MM.1S (cell line): ENCODE data around the gene NTM.

Experiments used
- DNase-seq: peaks from one replicate; pipeline ENCODE4 v3.0.0-alpha.2; 2015
- H2AFZ ChIP-seq: fragments of 300-600 bp; sonication (generic); 2 replicates; pipeline ENCODE4 v1.6.0; 2016; ENCODE audit warnings: antibody characterized with exemption, low read length
- H3F3A ChIP-seq: fragments of 300-600 bp; sonication (generic); 2 replicates; pipeline ENCODE4 v1.6.1; 2016; ENCODE audit warnings: mild to moderate bottlenecking, antibody characterized with exemption, low read length, moderate library complexity, mixed read lengths; ENCODE audit not compliant: insufficient read depth
- H3K27ac ChIP-seq: fragments of 300-600 bp; sonication (generic); 2 replicates; pipeline ENCODE4 v1.5.1; 2016; ENCODE audit warnings: mild to moderate bottlenecking, low read length
- H3K27me3 ChIP-seq: fragments of 300-600 bp; sonication (generic); replicated peaks from 2 replicates; pipeline ENCODE4 v1.6.0; 2016; ENCODE audit warnings: low read length; ENCODE audit not compliant: insufficient read depth
- H3K36me3 ChIP-seq: fragments of 300-600 bp; sonication (generic); replicated peaks from 2 replicates; pipeline ENCODE4 v1.6.1; 2016; ENCODE audit warnings: mild to moderate bottlenecking, low read length, mixed read lengths; ENCODE audit not compliant: insufficient read depth
- H3K4me1 ChIP-seq: fragments of 300-600 bp; sonication (generic); 2 replicates; pipeline ENCODE4 v1.6.1; 2016; ENCODE audit warnings: low read length, mixed read lengths
- H3K4me2 ChIP-seq: fragments of 300-600 bp; sonication (generic); 2 replicates; pipeline ENCODE4 v1.6.0; 2016; ENCODE audit warnings: low read depth, low read length
- H3K4me3 ChIP-seq: fragments of 300-600 bp; sonication (generic); 2 replicates; pipeline ENCODE4 v1.5.1; 2016; ENCODE audit warnings: low read length, mixed read lengths
- H3K79me2 ChIP-seq: fragments of 300-600 bp; sonication (generic); 2 replicates; pipeline ENCODE4 v1.6.1; 2016; ENCODE audit warnings: mixed run types, low read length, mixed read lengths
- H3K9ac ChIP-seq: fragments of 300-600 bp; sonication (generic); 2 replicates; pipeline ENCODE4 v1.6.1; 2016; ENCODE audit warnings: low read length, mixed read lengths
- H3K9me2 ChIP-seq: fragments of 300-600 bp; sonication (generic); replicated peaks from 2 replicates; pipeline ENCODE4 v1.6.1; 2016; ENCODE audit warnings: mild to moderate bottlenecking, low read length, mixed read lengths; ENCODE audit not compliant: insufficient read depth
- H3K9me3 ChIP-seq: fragments of 300-600 bp; sonication (generic); replicated peaks from 2 replicates; pipeline ENCODE4 v1.6.1; 2016; ENCODE audit warnings: mild to moderate bottlenecking, low read length, mixed read lengths; ENCODE audit not compliant: insufficient read depth
- H4K20me1 ChIP-seq: fragments of 300-600 bp; sonication (generic); 2 replicates; pipeline ENCODE4 v1.6.1; 2016; ENCODE audit warnings: mild to moderate bottlenecking, low read length, moderate library complexity, mixed read lengths; ENCODE audit not compliant: insufficient read depth
- CTCF ChIP-seq: fragments of 300-600 bp; sonication (generic); IDR thresholded peaks from 2 replicates; pipeline ENCODE4 v1.5.1; 2016; ENCODE audit warnings: antibody characterized with exemption, low read length, mixed read lengths
- EZH2 ChIP-seq: fragments of 300-600 bp; sonication (generic); optimal IDR thresholded peaks from 2 replicates; pipeline ENCODE3; 2017; ENCODE audit warnings: low read depth, mild to moderate bottlenecking, antibody characterized with exemption, low read length, mixed read lengths
- EZH2phosphoT487 ChIP-seq: fragments of 300-600 bp; sonication (generic); IDR thresholded peaks from 2 replicates; pipeline ENCODE4 v1.6.1; 2018; ENCODE audit warnings: antibody characterized with exemption, low read length

The NTM gene

GRCh38 chr11:131514062-131514461, 143.6 kb downstream of the NTM start:
- no peak for DNase-seq
- no peak overlapping the region for H3K4me2 ChIP-seq
- TF ChIP-seq EZH2 (no peak), CTCF (no peak), EZH2phosphoT487 (no peak)
- no peak overlapping the region for H3K9ac ChIP-seq
- H3F3A ChIP-seq = no peaks in the 10 kb centered on the region; the same call in 1 of the 2 replicates
- no peaks in the 10 kb centered on the region for H3K9me2 ChIP-seq
- H2AFZ ChIP-seq = no peak overlapping the region
- H4K20me1 ChIP-seq = no peaks in the 10 kb centered on the region
- H3K79me2 ChIP-seq = no peaks in the 10 kb centered on the region
- no peaks in the 10 kb centered on the region for H3K36me3 ChIP-seq
- no peak overlapping the region for H3K27ac ChIP-seq
- no peak overlapping the region for H3K4me3 ChIP-seq
- no peaks in the 10 kb centered on the region for H3K27me3 ChIP-seq
- H3K4me1 ChIP-seq = peaks cover 10% of the 10 kb centered on the region
- H3K9me3 ChIP-seq = no peaks in the 10 kb centered on the region

- no peaks in the 10 kb centered on the region for H4K20me1 ChIP-seq
- H3K4me1 ChIP-seq = no peaks in the 10 kb centered on the region
- no peaks in the 10 kb centered on the region for H3K9me3 ChIP-seq
- H3K9me2 ChIP-seq = no peaks in the 10 kb centered on the region
- H3K79me2 ChIP-seq = no peaks in the 10 kb centered on the region
- no peaks in the 10 kb centered on the region for H3K36me3 ChIP-seq
- no peak overlapping the region for H3K9ac ChIP-seq
- H2AFZ ChIP-seq = no peak overlapping the region
- no peaks in the 10 kb centered on the region for H3K27me3 ChIP-seq
- TF ChIP-seq EZH2 (no peak), EZH2phosphoT487 (no peak), CTCF (no peak)
- no peak overlapping the region for H3K27ac ChIP-seq
- no peaks in the 10 kb centered on the region for H3F3A ChIP-seq
- H3K4me3 ChIP-seq = no peak overlapping the region
- peak; percentile 2 for DNase-seq
- no peak overlapping the region for H3K4me2 ChIP-seq
These were observed 148.0 kb downstream of the NTM start for GRCh38 chr11:131518305-131518838.

- H3K4me1 ChIP-seq = no peaks in the 10 kb centered on the region
- H3K27me3 ChIP-seq = no peaks in the 10 kb centered on the region
- H3F3A ChIP-seq = no peaks in the 10 kb centered on the region
- no peak overlapping the region for H3K27ac ChIP-seq
- H3K9ac ChIP-seq = no peak overlapping the region
- no peak for TF ChIP-seq EZH2
- no peak for TF ChIP-seq EZH2phosphoT487
- TF ChIP-seq CTCF = no peak
- no peaks in the 10 kb centered on the region for H4K20me1 ChIP-seq
- no peak for DNase-seq
- H3K79me2 ChIP-seq = no peaks in the 10 kb centered on the region
- H3K36me3 ChIP-seq = no peaks in the 10 kb centered on the region
- H3K4me2 ChIP-seq = no peak overlapping the region
- no peaks in the 10 kb centered on the region for H3K9me2 ChIP-seq
- no peak overlapping the region for H3K4me3 ChIP-seq
- H2AFZ ChIP-seq = no peak overlapping the region
- no peaks in the 10 kb centered on the region for H3K9me3 ChIP-seq
These were observed 152.4 kb downstream of the NTM start for GRCh38 chr11:131522851-131523250.
